Measurements from ENCODE around the gene ZNF527. TPM values are rescaled to one million over a fixed set of nuclear protein-coding genes. Genes with fewer than 3 reads are reported as not detected.
A peak's percentile ranks its signal among the peaks of the same experiment; 100 is the strongest.
"Not testable (repeated sequence)": the region's sequence is repeated elsewhere in the genome, so short reads cannot be mapped to it uniquely, and the experiment has no call there.

The ZNF527 gene
- total RNA-seq, 2 donors from 2014 or later, result 2.4 to 3.0 TPM

DNA sequence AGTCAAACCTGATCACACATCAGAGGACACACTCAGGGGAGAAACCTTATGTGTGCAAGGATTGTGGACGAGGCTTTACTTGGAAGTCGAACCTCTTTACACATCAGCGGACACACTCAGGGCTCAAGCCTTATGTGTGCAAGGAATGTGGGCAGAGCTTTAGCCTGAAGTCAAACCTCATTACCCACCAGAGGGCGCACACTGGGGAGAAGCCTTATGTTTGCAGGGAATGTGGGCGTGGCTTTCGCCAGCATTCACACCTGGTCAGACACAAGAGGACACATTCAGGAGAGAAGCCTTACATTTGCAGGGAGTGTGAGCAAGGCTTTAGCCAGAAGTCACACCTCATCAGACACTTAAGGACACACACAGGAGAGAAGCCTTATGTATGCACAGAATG lies 8.2 kb upstream of the ZNF527 start:
- Histone ChIP-seq H3K36me3 (peaks cover 9% of the 10 kb centered on the region), H3K9me3 (no peaks in the 10 kb centered on the region), H3K27me3 (no peaks in the 10 kb centered on the region), H3K4me1 (no peaks in the 10 kb centered on the region), H3K4me3 (no peak overlapping the region), H3K27ac (no peak overlapping the region), H3K9ac (ENCODE audit: low read depth in 2 of 2, low read length in 2 of 2) (no peak overlapping the region)
- no peak for DNase-seq
- TF ChIP-seq, protein P1, sequence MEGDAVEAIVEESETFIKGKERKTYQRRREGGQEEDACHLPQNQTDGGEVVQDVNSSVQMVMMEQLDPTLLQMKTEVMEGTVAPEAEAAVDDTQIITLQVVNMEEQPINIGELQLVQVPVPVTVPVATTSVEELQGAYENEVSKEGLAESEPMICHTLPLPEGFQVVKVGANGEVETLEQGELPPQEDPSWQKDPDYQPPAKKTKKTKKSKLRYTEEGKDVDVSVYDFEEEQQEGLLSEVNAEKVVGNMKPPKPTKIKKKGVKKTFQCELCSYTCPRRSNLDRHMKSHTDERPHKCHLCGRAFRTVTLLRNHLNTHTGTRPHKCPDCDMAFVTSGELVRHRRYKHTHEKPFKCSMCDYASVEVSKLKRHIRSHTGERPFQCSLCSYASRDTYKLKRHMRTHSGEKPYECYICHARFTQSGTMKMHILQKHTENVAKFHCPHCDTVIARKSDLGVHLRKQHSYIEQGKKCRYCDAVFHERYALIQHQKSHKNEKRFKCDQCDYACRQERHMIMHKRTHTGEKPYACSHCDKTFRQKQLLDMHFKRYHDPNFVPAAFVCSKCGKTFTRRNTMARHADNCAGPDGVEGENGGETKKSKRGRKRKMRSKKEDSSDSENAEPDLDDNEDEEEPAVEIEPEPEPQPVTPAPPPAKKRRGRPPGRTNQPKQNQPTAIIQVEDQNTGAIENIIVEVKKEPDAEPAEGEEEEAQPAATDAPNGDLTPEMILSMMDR (IDR thresholded peaks at IDR 0.05), result no peak
- intact Hi-C loops (cut with DNase I), result no loop called here

DNA sequence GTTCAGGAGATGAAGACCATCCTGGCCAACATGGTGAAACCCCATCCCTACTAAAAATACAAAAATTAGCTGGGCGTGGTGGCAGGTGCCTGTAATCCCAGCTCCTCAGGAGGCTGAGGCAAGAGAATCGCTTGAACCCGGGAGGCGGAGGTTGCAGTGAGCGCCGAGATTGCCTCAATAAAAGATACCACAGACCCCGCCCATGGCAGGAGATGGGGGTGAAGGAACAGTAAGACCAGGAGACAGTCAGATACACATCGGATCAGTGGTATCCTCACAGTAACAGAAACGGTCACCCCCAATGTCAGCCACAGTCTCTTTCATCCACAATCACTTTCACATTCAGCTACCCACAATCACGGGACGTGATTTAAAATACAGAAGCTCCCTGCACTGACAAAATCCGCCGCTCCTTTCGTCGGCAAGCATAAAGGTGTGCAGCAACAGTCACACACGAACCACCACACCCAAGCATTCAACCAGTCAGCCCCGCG lies 466 bp upstream of the ZNF527 start:
- intact Hi-C loops (cut with DNase I), result not testable (repeated sequence)
- peak overlapping the region; percentile 48 for H3K4me3 ChIP-seq

DNA sequence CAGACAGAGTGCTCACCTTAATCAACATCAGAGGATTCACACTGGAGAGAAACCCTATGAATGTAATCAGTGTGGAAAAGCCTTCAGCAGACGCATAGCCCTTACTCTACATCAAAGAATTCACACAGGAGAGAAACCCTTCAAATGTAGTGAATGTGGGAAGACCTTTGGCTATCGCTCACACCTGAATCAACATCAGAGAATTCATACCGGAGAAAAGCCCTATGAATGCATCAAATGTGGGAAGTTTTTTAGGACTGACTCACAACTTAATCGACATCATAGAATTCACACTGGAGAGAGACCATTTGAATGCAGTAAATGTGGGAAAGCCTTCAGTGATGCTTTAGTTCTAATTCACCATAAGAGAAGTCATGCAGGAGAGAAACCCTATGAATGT lies 18.3 kb downstream of the ZNF527 start:
- Histone ChIP-seq H3K27ac (no peak overlapping the region), H3K4me3 (no peak overlapping the region), H3K36me3 (peaks cover 22% of the 10 kb centered on the region), H3K9me3 (peaks cover 17% of the 10 kb centered on the region), H3K4me1 (no peaks in the 10 kb centered on the region), H3K9ac (ENCODE audit: low read depth in 2 of 2, low read length in 2 of 2) (no peak overlapping the region), H3K27me3 (no peaks in the 10 kb centered on the region)
- intact Hi-C loops (cut with DNase I), result no loop called here
- TF ChIP-seq, protein P1 (IDR thresholded peaks at IDR 0.05), result no peak
- DNase-seq, result no peak

More for the DNA sequence above, 466 bp upstream of the ZNF527 start:
- not testable (repeated sequence) for H3K27me3 ChIP-seq, H3K4me1 ChIP-seq, H3K9me3 ChIP-seq, H3K36me3 ChIP-seq, DNase-seq
- Histone ChIP-seq H3K9ac (ENCODE audit: low read depth in 2 of 2, low read length in 2 of 2) (peak overlapping the region; percentile 54 to 73), H3K27ac (peak overlapping the region; percentile 85)

DNA sequence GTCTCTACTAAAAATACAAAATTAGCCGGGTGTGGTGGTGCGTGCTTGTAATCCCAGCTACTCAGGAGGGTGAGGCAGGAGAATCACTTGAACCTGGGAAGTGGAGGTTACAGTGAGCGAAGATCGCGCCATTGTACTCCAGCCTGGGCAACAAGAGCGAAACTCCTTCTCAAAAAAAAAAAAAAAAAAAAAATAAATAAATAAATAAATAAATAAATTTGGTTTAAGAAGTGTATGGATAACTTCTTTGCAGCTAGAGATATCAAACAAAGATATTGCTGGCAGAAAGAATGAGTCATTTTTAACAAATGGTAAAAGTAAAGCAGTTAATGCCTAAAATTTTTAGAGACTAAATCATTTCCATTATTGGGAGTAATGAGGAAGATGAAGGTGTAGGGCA lies 20.5 kb downstream of the ZNF527 start:
- H3K9me3 ChIP-seq, result peaks cover 17% of the 10 kb centered on the region
- not testable (repeated sequence) for H3K4me1 ChIP-seq, DNase-seq

DNA sequence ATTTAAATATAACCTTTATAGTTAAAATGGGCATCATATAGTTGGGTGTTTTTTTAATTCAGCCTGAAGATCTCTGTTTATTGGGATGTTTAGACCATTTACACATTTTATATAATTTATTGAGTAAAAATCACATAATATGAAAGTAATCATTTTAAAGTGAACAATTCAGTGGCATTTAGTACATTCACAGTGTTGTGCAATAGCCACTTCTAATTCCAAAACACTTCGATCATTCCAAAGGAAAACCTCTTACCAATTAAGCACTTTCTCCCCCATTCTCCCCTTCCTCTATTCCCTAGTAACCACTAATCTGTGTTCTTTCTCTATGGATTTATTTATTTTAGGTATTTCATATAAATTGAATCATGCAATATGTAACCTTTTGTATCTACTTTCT lies 30.2 kb downstream of the ZNF527 start:
- no peak overlapping the region for H3K27ac ChIP-seq
- no peaks in the 10 kb centered on the region for H3K27me3 ChIP-seq
- intact Hi-C loops (cut with DNase I), result no loop called here
- DNase-seq, result no peak
- TF ChIP-seq, protein P1 (IDR thresholded peaks at IDR 0.05), result no peak
- no peak overlapping the region for H3K9ac ChIP-seq (ENCODE audit: low read depth in 2 of 2, low read length in 2 of 2)
- H3K36me3 ChIP-seq, result no peaks in the 10 kb centered on the region
- no peaks in the 10 kb centered on the region for H3K9me3 ChIP-seq
- no peak overlapping the region for H3K4me3 ChIP-seq
- no peaks in the 10 kb centered on the region for H3K4me1 ChIP-seq

More for the DNA sequence above, 20.5 kb downstream of the ZNF527 start:
- H3K9ac ChIP-seq (ENCODE audit: low read depth in 2 of 2, low read length in 2 of 2); H3K27ac ChIP-seq; H3K4me3 ChIP-seq; H3K27me3 ChIP-seq; intact Hi-C loops (cut with DNase I): not testable (repeated sequence)
- H3K36me3 ChIP-seq, result peaks cover 16% of the 10 kb centered on the region

DNA sequence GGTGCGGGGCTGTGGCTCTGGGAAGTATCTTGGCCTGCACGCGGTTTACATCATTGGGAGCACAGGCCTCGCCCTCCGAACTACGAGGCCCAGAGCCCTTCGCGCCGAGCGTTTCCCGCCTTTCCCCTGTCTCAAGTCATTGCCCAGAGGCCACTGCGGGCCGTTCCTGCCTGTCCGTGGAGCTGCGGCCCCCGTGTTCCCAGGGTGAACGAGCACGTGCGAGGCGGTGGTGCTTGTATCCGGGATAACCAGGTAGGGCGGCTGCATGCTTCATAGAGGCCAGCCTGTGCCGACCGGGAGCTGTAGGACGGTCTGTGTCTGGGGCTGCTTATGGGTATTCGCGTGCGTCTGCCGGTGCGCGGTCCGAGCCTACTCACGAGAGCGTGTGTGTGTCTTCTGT lies 32.5 kb downstream of the ZNF527 start:
- no peak for DNase-seq
- no peaks in the 10 kb centered on the region for H3K4me1 ChIP-seq
- H3K9me3 ChIP-seq, result no peaks in the 10 kb centered on the region
- no peak overlapping the region for H3K9ac ChIP-seq (ENCODE audit: low read depth in 2 of 2, low read length in 2 of 2)
- H3K36me3 ChIP-seq, result no peaks in the 10 kb centered on the region
- no peaks in the 10 kb centered on the region for H3K27me3 ChIP-seq
- TF ChIP-seq, protein P1 (IDR thresholded peaks at IDR 0.05), result no peak
- no peak overlapping the region for H3K4me3 ChIP-seq
- intact Hi-C loops (cut with DNase I), result no loop called here
- H3K27ac ChIP-seq, result no peak overlapping the region

DNA sequence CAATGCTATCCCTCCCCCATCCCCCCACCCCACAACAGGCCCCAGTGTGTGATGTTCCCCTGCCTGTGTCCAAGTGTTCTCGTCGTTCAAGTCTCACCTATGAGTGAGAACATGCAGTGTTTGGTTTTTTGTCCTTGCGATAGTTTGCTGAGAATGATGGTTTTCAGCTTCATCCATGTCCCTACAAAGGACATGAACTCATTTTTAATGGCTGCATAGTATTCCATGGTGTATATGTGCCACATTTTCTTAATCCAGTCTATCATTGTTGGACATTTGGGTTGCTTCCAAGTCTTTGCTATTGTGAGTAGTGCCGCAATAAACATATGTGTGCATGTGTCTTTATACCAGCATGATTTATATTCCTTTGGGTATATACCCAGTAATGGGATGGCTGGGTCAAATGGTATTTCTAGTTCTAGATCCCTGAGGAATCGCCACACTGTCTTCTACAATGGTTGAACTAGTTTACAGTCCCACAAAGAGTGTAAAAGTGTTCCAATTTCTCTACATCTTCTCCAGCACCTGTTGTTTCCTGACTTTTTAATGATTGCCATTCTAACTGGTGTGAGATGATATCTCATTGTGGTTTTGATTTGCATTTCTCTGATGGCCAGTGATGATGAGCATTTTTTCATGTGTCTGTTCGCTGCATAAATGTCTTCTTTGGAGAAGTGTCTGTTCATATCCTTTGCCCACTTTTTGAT lies 35.4 kb downstream of the ZNF527 start:
- not testable (repeated sequence) for H3K9me3 ChIP-seq

More for the DNA sequence above, 35.4 kb downstream of the ZNF527 start:
- H3K9ac ChIP-seq (ENCODE audit: low read depth in 2 of 2, low read length in 2 of 2); H3K36me3 ChIP-seq; DNase-seq; H3K4me1 ChIP-seq; intact Hi-C loops (cut with DNase I); H3K27ac ChIP-seq; H3K4me3 ChIP-seq; H3K27me3 ChIP-seq: not testable (repeated sequence)
